GM10248 (cell line): Measurements from ENCODE around the gene BANP.

Source experiments
- CTCF ChIA-PET: fragments of 300-600 bp; sonication (Branson Sonifier 250); formaldehyde crosslinking; extraction: SDS; loops from one replicate; lab custom pipeline; 2021; ENCODE audit warnings: antibody characterized with exemption; lab: Yijun Ruan, JAX
- POLR2A ChIA-PET: fragments of 350-650 bp; sonication (Branson Sonifier 250); formaldehyde crosslinking; extraction: SDS; loops from one replicate; lab custom pipeline; 2020; ENCODE audit warnings: antibody characterized with exemption; lab: Yijun Ruan, JAX
- DNase-seq: peaks from one replicate; pipeline ENCODE4 v3.0.0; 2012; ENCODE audit errors: extremely low spot score
- TF ChIP-seq, protein P1 (sequence below): IDR thresholded peaks from 2 replicates; pipeline ENCODE4 v1.5.1; 2012; ENCODE audit warnings: mild to moderate bottlenecking, low read depth; ENCODE audit errors: extremely low read depth, missing control alignments, control extremely low read depth

Gene BANP

DNA sequence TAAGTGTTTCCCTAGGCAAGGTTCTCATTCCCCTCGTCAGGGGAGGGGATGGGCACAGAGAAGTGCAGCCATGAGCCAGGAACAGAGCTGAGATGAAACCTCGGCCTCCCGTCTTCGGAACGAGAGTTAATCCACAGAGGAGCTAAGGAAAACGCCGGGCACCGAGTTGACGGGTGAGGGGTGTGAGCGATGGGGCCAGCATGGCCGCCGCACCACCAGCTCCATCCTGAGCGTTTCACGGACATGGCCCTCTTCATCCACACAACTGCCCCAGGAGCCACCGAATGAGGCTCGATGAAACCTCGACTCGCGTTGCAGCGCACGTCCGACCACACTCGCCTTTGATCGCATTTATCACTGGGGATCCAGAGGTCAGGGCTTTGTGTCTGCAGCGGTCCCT is 36.4 kb upstream of the BANP start:
- DNase-seq, result no peak
- TF ChIP-seq, protein P1, sequence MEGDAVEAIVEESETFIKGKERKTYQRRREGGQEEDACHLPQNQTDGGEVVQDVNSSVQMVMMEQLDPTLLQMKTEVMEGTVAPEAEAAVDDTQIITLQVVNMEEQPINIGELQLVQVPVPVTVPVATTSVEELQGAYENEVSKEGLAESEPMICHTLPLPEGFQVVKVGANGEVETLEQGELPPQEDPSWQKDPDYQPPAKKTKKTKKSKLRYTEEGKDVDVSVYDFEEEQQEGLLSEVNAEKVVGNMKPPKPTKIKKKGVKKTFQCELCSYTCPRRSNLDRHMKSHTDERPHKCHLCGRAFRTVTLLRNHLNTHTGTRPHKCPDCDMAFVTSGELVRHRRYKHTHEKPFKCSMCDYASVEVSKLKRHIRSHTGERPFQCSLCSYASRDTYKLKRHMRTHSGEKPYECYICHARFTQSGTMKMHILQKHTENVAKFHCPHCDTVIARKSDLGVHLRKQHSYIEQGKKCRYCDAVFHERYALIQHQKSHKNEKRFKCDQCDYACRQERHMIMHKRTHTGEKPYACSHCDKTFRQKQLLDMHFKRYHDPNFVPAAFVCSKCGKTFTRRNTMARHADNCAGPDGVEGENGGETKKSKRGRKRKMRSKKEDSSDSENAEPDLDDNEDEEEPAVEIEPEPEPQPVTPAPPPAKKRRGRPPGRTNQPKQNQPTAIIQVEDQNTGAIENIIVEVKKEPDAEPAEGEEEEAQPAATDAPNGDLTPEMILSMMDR, result no peak
- ChIA-PET POLR2A (interaction anchor here (0.7 kb wide), 1 partner anchor 12 kb away, joined by 7 read pairs; no protein-coding TSS in a partner anchor), CTCF (interaction anchor here (1.0 to 2.7 kb wide), 6 partner anchors 11 to 136 kb away, joined by 3 to 12 read pairs (median 6); no protein-coding TSS in a partner anchor)

DNA sequence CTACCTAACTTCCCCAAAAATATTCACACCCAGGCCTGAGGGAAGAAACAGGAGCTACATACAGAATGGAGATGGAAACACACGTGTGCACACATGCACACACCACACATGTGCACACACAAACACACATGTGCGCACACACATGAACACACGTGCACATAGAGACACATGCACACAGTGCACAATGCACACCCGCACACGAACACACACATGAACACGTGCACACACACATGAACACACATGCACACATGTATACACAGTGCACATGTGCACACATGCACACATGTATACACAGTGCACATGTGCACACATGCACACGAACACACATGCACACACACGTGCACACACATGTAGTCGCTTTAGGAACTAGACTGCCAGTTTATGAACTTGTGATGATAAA is 33.7 kb upstream of the BANP start:
- TF ChIP-seq, protein P1, result no peak
- ChIA-PET CTCF (interaction anchor here (1.3 to 1.7 kb wide), 3 partner anchors 7 to 138 kb away, joined by 3 to 7 read pairs (median 5); no protein-coding TSS in a partner anchor), POLR2A (no interaction called here)
- DNase-seq, result no peak

DNA sequence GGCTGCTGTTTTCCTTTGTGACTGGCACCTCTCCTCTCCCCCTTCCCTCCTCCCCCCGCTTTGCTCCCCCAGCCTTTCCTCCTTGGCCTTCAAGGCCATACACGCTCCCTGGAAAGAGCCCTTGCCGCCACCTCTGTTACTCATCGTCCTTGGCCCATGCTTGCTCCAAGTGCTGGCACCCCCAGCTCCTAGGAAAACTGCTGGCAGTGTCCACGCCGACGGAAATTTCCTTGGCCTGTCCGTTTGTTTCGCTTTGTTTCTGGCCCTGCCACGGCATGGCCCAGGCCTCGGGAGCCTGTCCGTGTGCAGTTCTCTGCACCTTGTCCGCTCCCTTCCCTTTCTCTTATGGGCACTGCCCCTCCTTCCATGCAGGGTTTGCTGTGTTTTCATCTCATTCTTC is 32.9 kb upstream of the BANP start:
- POLR2A ChIA-PET, result no interaction called here
- DNase-seq, result no peak
- CTCF ChIA-PET, result interaction anchor here (1.0 to 1.5 kb wide), 2 partner anchors 8 to 139 kb away, joined by 3 to 5 read pairs; no protein-coding TSS in a partner anchor
- TF ChIP-seq, protein P1, result no peak

DNA sequence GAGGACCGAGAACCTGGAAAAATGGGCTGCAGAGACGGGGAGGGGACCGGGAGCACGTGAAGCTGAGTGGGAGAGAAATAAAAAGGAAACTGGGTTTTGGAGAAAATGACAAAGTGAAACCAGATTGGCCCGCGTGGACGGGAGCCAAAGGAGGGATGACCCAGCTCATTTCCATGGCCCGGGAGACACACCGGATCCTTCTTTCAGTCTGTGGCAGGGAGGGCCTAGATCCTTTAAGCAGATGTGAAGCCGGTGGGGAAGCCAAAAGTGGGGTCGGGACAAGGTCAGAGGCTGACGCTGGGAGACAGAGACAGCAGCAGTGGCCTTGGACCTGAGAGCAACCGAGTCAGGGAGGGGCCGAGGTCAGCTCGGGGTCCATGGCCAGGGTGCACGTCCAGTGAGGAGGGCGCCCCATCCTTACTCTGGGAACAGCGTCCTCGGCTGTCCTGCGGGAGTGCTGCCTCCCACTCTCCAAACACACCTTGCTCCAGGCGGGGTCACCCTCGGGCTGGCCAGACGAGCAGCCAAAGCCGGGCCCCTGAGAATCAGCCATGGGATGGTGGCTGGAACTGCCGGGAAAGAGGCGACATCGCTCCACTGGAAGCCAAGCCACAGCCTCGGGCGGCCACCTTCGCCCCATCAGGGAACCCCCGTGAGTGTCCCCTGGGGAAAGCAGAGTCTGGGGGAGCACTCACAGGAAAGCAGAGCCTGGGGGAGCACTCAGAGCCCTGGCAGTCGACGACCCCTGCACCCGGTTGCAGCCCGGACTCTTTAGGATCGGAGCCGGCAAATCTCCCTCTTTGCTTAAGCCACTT is 32.2 kb upstream of the BANP start:
- DNase-seq, result no peak
- ChIA-PET POLR2A (no interaction called here), CTCF (interaction anchor here (1.0 to 1.5 kb wide), 2 partner anchors 9 to 140 kb away, joined by 3 to 5 read pairs; no protein-coding TSS in a partner anchor)
- TF ChIP-seq, protein P1, result no peak

DNA sequence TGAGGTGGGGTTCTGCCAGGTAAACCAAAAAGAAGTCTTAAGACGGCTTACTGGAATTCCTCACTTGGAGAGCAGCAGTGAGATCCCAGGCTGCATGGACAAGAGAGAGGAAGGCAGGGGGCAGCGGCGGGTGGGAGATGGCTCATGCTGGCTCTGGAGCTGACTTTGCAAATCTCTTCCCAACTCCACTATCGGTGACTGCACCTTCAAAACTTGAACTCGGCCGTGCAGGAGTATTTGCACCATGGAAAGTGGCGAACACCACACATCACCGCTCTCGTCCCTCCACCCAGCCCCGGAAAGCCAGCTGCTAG is 31.6 kb upstream of the BANP start:
- TF ChIP-seq, protein P1, result no peak
- no peak for DNase-seq
- ChIA-PET POLR2A (no interaction called here), CTCF (no interaction called here)

DNA sequence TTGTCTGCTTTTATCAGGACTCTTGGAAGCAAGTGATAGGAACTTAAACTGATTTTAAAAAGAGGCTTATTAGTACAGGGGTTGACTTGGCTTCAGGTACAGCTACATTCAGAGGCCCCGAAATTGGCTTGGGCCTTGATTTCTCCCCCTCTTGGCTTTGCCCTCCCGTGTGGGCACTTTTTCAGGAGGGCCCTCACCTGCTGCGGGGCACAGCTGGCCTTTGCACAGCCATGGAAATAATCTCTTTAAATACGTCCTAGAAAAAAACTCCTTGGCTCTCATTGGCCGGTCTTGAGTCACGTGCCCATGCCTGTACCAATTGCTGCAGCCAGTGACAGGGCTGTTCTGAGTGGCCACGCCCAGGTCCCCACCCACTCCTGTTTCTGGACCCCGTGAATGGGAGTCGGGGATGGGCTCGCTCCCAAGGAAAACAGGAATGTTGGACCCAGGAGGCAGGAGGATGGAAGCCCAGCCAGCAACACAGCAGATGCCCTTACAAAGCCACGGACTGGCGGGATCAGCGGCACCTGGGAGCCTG is 29.9 kb upstream of the BANP start:
- ChIA-PET CTCF (no interaction called here), POLR2A (no interaction called here)
- DNase-seq, result no peak
- TF ChIP-seq, protein P1, result no peak
